H1 (cell line): ENCODE results near the gene NEUROD6. TPM values are rescaled to one million over a fixed set of nuclear protein-coding genes. Genes with fewer than 3 reads are reported as not detected.

Experiments
- CBX8 ChIP-seq: fragments of 300-800, 300-1000 bp; sonication (generic); IDR thresholded peaks from 2 replicates; pipeline ENCODE4 v1.7.1; 2016; ENCODE audit warnings: low read depth, low read length, borderline replicate concordance
- CHD7 ChIP-seq: fragments of 300-600 bp; sonication (generic); IDR thresholded peaks from 2 replicates; pipeline ENCODE4 v1.7.1; 2012; ENCODE audit warnings: low read length, moderate library complexity, mild to moderate bottlenecking, inconsistent platforms; ENCODE audit not compliant: insufficient replicate concordance
- GTF2F1 ChIP-seq: IDR thresholded peaks from 2 replicates; pipeline ENCODE4 v1.6.1; 2012; ENCODE audit warnings: low read depth, low read length, improper control_type of control experiment, borderline replicate concordance
- POU5F1 ChIP-seq: IDR thresholded peaks from 2 replicates; pipeline ENCODE4 v1.6.1; 2011; ENCODE audit warnings: low read depth, mild to moderate bottlenecking, low read length, moderate library complexity
- RNF2 ChIP-seq: fragments of 200-900, 300-1000 bp; sonication (generic); IDR thresholded peaks from 2 replicates; pipeline ENCODE4 v1.7.1; 2016; ENCODE audit warnings: borderline replicate concordance, low read depth, mild to moderate bottlenecking, antibody characterized with exemption, low read length; ENCODE audit not compliant: poor library complexity, severe bottlenecking; ENCODE audit errors: missing control alignments
- SRF ChIP-seq: IDR thresholded peaks from 2 replicates; pipeline ENCODE4 v1.6.1; 2011; ENCODE audit warnings: mild to moderate bottlenecking, low read depth, low read length, moderate library complexity
- TBP ChIP-seq: IDR thresholded peaks from 2 replicates; pipeline ENCODE4 v1.6.1; 2011; ENCODE audit warnings: low read depth, low read length, improper control_type of control experiment
- ZNF274 ChIP-seq: IDR thresholded peaks from 2 replicates; pipeline ENCODE4 v1.7.0; 2012; ENCODE audit warnings: low read length, borderline replicate concordance; ENCODE audit errors: extremely low read depth
- polyA plus RNA-seq, 7 experiments: library from polyadenylated mRNA; depleted of rRNA in 3 of 7; stranded (reverse) in 5 of 7; unstranded in 2 of 7; fragments of >200 nt in 5 of 7; fragments of 200-250 nt in 2 of 7; gene quantifications; 1 replicate in 5 of 7; 2 replicates in 1 of 7; 4 replicates in 1 of 7; pipeline versions ENCODE4 v1.2.1 to v1.2.3, GENCODE V29; 2011 to 2013; ENCODE audit warnings: missing spikeins in 2 of 7, mixed read lengths in 2 of 7
- total RNA-seq: library from RNA; stranded (reverse); fragmentation: NEBNext Ultra II Directional; extraction: Animal tissue kit (Norgen Biotek cat#: 25700); gene quantifications from 2 replicates; pipeline ENCODE4 v1.2.1, GENCODE V29; 2021

NEUROD6 gene
- total and polyA plus RNA-seq, 2 of the 8 experiments (the other 6 are each of a cell fraction or from before 2014, with no cell fraction given): not detected

- TF ChIP-seq CHD7 (no peak), POU5F1 (no peak), ZNF274 (no peak), GTF2F1 (no peak), CBX8 (no peak), TBP (no peak), SRF (no peak), RNF2 (no peak)
These were observed 41.2 kb downstream of the NEUROD6 start (continued) for GRCh38 chr7:31299336-31299735.
